Endometrial microvascular endothelial cells (primary cell): ENCODE measurements around the gene TTF1. TPM values are rescaled to one million over a fixed set of nuclear protein-coding genes. Genes with fewer than 3 reads are reported as not detected.
"Not testable (repeated sequence)": the region's sequence is repeated elsewhere in the genome, so short reads cannot be mapped to it uniquely, and the experiment has no call there.

Experiments used
- in situ Hi-C: cut with HindIII; loops from 2 replicates; pipeline ENCODE4 v1.10.0; 2017; ENCODE audit warnings: low sequenced_read_pairs, low pct_unique_long_range_greater_than_20kb; ENCODE audit errors: inconsistent ontology term
- total RNA-seq: library from RNA; depleted of rRNA; stranded (reverse); fragments of >200 nt; gene quantifications from one replicate; pipeline ENCODE4 v1.2.3, GENCODE V29; 2015; ENCODE audit errors: inconsistent ontology term

The TTF1 gene
- total RNA-seq, 1 donor from 2014 or later = 10.4 TPM

DNA sequence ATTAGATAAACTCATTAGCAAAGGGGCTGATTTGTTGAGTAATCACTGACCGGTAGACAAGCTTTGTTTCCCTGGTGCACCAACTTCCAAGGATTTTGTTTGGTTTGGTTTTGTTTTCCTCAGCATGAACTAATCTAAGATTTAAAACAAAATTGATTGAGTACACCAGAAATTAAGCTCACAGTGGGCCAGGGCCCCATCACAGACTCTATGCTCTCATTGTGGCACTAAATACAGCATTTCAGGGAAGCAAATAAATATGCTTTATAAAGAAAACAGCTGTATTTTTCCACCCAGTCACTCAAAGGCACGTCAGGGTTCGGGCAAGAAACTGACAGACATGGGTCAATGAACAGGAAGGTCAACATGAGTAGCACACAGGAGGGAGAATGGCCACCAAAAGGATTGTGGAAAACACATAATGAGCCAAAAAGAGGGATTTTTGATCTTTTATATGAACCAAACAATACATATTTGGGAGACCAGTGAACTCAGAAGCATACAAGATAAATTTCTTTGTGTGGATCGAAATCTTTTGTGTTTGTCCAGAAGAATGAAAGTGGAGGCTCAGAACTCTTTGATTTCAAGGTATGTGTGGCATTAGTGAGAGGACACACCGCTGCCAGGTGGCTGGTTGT is 12.2 kb upstream of the TTF1 start:
- in situ Hi-C loops = no loop called here

DNA sequence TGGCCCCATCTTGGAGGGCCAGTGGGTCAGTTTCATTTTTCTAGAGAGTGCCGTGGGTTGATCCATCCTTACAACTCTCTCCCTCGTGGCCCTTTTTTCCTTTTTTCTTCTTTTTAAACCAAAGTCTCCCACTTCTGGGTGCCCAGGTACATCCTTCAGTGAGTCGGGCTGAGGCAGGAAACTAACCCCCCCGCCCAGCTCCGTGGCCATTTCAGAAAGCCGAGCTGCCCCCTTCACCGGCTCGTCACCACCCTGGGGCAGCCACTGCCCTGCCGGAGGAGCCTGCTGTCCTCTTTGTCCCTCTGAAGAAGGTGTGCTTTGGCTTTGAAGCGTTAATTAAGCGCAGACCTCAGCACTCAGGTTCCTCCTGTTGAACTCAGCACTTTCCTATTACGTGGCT is 8.5 kb upstream of the TTF1 start:
- in situ Hi-C loops = no loop called here

DNA sequence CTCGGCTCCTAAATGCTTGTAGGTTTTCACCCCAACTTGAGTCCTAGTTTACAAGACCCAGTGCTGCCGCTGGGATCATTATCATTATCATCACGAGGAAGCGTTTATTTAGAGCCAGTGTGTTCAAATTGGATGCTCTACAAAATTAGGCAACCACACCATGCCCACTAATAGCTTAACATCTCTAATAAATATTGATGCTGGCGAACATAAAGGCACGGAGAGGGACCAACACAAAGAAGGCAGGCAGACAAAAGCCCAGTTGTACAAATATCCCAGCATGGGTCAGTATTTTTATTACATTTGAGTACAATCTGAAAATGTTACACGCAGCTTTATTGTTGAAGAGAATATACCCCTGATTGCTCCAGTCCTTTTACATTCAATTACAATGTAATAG is 8.1 kb upstream of the TTF1 start:
- in situ Hi-C loops = no loop called here

DNA sequence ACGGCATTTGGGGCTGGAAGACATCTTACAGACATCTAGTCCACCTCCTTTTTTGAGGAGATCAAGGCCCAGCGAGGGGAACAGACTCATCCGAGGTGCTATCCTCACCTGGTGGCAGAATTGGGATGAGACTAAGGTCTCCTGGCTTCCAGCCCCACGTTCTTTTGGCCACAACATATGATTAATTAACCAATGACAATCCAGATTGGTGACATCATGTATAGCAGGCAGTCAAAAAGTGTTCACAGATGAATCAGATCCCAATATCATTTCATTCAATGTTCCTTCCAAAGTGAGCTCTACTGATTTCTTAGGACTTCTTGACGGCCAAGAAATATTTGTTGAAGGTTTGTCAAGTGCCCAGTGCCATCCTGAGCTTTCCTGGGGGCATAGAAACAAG is 7.3 kb upstream of the TTF1 start:
- in situ Hi-C loops = no loop called here

DNA sequence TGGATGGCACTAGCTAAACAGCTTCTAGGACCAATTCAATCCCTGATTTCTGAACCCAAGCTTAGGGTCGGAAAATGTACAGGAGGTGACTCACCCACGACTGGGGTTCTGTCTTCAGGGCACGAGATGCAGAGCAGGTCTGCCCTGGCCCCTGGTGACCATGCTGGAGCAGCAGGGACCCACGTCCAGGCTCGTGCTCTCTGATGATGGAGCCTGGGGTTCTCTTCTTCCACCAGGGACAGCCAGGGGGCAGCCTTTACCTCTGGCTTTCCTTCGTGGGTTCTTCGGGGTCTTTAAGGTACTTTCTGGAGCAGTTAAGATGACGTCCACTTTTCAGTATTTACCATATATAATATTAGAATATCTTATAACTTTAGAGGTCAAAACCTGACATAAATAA is 5.4 kb upstream of the TTF1 start:
- in situ Hi-C loops = no loop called here

DNA sequence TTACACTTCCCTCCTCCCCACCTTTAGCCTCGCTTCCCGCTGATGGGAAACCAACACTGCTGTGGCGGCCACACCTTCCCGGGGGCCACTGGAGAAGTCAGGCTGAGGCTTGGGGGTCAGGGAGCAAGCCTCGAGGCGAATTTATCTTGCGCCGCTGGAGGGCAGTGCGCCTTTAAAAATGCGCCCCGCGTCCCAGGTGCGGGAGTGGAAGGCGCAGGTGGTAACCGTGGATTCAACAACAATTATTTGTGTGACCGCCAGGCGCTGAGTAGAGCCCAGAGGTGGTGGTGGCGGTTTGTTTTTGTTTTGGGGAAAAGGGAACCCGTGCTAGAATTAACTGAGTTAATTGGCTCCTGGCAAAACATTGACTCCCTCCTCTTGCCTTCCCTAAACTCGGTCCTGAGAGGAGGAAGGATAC is 4.5 kb upstream of the TTF1 start:
- in situ Hi-C loops = no loop called here

DNA sequence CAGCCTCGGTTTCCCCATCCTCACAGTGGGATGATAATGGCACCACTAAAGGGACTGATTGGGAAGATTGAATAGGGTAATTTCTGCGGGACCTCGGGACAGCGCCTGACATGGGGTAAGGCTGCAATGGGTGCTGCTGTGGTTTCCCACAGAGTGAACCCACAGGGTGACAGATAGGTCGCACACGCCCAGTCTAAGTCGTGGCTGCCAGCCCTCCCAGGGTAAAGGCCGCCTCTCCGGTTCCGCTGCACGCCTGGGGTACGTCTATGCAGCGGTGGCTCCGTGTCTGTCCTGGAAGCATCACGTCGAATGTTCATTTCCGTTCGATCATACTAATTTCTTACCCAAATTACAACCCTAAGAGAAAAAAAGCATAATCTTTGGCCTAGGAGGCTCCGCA is 4.0 kb upstream of the TTF1 start:
- in situ Hi-C loops = no loop called here

DNA sequence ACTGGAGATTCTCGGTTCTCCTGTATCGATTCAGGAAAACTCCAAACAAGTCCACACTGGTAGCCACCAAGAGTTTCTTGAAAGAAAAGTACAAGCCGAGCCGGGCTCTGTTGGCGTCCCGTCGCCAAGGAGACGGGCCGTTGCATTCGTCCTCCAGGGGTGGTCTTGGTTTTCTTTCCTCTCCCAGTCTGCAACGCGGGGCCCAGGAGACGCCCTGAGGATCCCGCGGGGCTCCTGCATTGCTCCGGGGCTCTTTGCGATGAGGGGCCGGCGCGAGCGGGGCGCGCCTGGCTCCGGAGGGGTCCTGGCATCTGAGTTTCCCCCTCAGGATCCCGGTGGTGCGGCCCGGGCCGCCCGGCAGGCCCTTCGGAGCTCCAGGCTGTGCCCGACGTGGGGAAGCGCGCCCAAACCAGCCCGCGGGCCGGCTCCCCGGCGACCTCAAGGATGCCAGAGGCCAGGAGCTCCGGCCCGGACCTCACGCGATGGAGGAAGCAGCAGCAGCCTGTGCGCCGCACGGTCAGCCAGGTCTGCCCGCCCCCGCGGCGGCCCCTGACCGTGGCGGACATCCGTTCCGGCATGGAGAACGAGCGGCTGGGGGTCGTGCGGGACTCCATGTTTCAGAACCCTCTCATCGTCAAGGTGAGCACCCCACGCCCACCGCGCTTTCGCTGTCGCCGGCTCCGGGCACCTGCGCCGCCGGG is 3.3 kb upstream of the TTF1 start, which contains the start of gene CFAP77:
Gene CFAP77 (plus strand): TSS at position 384 of the 701 bp plus-strand sequence. CDS start 61 bp downstream, at position 445.
- in situ Hi-C loops = no loop called here

DNA sequence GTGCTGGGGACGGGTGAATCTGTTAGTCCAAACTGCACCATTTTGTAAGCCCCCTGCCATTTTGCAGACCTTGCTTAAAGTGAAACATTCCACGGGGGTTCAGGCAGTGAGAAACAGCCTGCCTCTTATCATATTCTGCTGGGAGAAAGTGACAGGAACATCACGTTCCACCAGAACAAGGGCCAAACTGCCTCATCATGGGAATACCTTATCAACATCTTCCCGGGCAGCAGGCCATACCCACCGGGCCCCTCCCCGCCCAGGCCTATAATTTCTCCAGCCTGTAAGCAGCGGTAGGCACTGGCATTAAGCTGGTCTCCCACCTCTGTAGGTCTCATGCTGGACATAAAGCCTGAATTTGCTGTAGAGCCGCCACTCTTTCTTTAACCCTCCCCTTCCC is 1.9 kb upstream of the TTF1 start:
- in situ Hi-C loops = no loop called here

DNA sequence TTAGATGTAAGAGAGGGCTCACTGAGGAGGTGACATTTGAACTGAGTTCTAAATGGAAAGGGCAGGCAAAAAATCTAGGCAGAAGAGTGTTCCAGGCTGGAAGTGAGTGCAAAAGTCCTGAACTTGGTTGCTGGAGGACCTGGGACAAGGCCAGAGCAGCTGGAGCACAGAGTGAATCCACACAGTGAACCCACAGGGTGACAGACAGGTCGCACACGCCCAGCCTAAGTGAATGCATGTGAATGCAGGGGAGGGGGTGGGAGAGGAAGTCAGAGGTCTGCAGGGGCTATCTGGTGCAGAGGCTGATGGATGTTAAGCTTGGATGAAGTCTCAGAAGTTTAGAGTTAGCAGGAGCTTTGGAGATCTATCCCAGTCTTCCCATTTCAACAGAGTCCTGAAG is 556 bp upstream of the TTF1 start:
- in situ Hi-C loops = no loop called here

DNA sequence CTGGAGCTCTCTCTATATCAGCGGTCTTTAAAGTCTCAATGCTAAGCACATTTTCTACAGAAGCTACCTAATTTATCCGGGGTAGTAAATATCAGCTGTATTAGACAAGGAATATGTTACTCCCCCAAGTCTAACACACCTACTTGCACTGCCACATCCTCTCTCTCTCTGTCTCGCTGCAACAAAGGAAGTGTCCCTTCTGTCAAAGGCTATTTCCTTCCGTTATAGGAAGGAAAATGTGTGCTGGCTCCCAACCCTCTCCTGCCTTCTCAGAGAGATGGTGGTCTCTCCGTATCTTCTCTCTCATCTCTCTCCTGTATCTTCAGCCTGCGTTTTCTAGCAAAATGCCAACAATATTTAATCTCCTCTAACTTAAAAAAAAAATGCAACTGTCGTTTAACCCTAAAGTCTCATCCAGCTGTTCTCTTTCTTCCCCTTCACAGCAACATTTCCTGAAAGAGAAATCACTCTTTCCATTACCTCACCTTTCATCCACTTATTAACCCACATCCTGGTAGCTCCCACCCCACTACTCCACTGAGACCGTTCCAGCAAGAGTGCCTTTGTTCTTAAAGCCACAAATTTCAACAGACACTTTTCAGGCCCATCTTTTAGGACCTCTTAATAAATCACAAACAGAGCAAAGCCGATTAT is 2.3 kb downstream of the TTF1 start:
- in situ Hi-C loops = no loop called here

DNA sequence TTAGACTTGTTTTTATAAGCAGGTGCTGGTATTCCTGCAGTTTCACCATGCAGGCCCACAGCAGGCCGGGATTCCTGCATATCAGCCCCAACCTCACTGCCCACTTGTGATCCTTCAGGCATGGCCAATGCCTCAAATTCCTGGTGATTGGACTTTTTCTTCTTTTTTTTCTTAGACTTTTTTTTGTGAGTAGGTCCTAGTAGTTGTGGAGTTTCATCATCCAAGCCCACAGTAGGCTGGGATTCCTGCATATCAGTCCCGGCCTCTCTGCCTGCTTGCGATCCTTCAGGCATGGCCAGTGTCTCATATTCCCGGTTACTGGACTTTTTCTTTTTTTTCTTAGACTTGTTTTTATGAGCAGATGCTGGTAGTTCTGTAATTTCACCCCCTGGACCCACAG is 4.8 kb downstream of the TTF1 start:
- in situ Hi-C loops = no loop called here

DNA sequence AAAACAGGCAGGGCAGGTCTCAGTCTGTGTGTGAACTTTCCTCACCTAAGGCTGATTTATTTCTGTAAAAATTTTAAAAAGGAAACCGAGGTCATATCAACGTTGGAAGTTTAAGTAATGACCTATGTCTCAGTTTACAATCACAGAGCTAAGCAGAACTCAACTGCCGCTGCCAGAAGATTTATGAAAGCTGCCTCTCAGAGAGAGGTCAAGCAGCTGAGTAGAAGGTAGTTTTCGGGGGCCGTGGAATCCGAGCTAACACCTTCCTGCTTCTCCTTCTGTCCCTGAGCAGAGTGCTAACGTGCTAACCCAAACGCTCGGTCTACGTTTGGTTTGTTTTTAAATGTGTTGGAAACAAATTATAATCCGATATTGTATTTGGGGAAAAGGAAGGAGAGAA is 11.1 kb downstream of the TTF1 start:
- in situ Hi-C loops = no loop called here

DNA sequence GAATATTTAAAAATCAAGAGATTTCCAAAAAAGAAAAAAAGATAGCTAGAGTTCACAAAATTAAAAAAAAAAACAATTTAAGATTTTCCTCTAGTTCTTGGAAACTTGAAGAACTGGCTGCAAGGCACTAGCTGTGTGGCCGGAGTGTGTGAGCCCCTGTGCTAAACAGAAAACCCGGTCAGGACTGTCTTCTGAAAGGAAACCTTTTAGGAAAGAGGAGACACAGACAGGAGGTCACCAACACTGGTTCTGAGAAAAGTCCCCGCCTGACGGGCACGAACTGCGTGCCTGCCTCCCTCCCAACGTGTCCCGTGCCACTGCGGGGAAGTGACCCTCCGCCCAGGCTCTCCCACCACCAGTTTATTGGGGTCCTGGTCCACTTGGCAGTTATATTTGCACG is 15.2 kb downstream of the TTF1 start:
- in situ Hi-C loops = no loop called here

DNA sequence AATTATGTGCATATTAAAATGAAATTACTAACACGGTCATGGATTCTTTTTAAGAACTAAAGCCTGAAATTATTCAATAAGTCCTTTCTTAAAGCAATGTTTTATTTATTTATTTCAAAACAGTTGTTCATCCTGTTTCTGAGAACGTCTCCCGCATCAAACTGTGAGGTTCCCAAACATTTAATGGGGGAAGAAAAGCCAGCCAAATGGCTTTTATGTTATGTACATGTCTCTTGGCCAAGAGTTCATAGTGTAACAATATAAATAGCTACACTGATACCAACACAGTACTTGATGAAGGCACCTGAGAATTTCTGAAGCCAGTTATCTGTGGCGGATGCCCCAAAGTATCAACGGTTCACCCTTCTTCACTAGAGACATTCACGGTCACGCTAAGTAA is 15.7 kb downstream of the TTF1 start:
- in situ Hi-C loops = no loop called here

DNA sequence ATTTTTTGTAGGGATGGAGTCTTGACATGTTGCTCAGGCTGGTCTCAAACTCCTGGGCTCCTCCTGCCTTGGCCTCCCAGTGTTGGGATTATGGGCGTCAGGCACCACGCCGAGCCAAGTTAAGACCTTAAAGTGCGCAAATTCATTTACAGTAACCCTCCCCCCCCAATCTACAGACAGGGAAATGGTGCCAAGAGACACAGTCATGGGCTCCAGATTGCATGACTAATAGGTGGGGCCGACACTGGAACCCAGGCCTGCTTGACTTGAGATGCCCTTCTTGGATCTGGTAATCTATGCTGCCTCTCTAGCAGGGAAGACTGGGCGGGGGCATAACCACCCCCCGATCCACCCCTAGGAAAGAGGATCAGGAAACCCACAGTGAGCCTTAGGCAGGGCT is 19.5 kb downstream of the TTF1 start:
- in situ Hi-C loops = no loop called here

DNA sequence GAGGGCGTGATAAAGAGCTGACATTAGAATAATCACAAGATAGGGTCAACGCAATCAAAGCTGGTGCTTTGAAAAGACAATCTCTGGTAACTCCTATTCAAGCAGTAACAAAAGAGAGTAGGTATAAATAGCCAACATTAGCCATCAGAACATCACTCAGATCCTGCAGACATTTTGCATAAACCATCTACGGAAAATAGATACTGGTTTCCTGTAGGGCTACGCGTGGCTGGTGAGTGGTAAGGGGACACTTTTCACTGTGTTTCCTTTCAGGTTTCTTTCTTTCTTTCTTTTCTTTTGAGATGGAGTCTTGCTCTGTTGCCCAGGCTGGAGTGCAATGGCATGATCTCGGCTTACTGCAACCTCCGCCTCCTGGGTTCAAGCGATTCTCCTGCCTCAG is 22.3 kb downstream of the TTF1 start:
- in situ Hi-C loops = no loop called here

DNA sequence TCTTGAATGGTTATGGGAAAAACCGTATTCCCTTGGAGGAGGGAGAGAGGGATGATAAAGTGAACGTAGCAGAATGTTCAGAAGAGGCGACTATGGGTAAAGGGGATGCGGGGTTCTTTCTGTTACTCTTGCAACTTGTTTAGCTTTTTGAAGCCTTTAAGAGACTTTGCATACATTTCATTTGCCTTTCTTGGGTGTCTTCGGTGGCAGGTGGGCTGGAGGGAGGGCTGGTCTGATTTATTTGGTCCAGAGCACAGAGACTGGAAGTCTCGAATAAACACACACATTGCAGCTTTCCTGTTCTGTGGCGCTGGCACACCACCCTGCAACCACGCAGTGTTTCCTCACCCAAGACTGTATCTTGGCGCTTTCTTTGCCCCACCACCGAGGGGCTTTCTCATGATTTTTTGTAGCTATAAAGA is 23.2 kb downstream of the TTF1 start:
- in situ Hi-C loops = no loop called here

DNA sequence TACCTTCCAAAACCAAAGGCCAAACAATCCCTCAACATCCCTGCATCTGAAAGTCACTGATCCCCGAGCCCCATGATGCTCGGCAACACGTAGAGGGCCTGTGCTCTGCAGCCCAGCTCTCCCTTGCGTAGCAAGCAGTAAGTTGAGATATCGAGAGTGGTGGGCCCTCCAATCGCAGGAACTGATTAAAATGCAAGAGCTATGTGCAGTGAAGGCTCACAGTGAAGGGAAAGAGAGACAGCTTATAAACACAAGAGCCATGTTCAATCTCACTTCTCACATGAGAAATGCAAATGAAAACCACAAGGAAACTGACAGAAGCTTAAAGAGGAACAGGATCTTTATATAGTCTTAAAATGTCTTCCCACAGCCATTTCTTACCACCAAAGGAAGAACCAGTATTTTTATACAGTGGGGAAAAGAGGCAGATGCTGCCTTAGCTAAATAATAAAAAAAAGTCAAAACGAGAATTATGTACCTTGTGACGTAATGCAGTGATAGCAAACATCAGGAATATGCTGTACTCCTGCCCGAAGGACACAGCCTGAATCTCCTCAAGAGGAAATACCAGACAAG is 24.6 kb downstream of the TTF1 start:
- in situ Hi-C loops = no loop called here

DNA sequence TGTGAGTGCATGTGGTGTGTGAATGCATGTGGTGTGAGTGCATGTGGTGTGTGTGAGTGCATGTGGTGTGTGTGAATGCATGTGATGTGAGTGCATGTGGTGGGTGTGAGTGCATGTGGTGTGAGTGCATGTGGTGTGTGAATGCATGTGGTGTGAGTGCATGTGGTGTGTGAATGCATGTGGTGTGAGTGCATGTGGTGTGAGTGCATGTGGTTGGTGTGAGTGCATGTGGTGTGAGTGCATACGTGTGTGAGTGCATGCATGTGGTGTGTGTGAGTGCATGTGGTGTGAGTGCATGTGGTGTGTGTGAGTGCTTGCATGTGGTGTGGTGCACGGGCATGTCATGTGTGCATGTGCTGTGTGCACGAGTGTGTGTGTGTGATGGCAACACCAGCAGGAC is 28.2 kb downstream of the TTF1 start:
- in situ Hi-C loops = not testable (repeated sequence)
